HG03175 (cell line): ENCODE data around the gene UIMC1.

ENCODE experiments used
- ATAC-seq: cut with Tn5 transposase; IDR thresholded peaks from one replicate; pipeline ENCODE4 v1.9.1; 2021; ENCODE audit warnings: mild to moderate bottlenecking, moderate library complexity; ENCODE audit not compliant: unreplicated experiment

The UIMC1 gene

DNA sequence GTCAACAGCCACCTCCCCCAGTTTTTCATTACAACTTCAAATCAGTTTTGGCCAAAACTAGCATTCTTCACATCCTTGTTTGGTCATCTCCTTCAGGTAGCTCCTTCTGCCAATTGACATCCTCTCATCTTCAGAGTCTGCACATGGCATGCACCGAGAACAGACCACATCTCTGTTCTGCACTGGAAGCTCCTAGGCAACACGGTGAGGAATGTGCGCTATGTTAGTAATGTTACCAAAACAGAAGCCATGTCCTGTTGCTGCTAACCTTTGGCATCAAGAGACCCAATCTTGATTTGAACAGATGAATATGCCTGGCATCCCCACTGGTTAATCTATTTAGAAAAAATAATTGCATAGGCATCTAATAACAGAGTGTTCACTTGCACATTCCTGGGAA, 102.3 kb downstream of the UIMC1 start:
- ATAC-seq: no peak

DNA sequence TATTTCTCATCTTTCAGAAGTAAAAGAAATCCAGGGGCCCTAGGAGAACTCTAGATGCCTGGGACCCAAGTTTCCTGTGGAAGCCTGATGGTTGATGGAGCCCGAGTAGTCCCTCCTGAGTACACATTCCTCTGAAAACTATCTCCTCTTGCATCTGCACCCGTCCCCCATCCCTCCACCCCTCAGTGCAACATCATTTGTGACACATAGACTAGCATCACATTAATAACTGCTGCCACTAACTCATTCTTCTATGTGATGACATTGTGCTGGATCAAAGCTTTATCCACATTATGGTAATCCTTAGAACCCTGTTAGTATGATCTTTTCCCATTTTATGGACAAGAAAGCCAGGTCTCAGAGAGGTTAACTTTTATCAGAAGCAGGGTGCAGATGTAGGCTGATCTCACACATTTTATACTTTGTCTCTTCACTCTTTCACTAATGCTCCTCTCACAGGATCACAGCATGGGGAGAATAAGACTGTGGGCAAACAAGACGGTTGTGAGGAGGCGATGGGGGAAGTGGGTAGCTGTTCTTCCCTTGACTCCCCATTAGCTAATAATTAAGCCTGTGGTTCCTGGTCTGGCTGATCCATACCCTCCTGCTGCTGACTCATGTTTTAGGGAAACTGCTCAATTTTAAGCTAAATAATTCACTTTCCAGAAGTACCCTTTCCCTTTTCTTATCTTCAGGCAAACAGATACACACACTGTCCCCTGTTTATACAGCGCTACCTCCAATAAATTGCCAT, 103.5 kb downstream of the UIMC1 start:
- no peak for ATAC-seq

DNA sequence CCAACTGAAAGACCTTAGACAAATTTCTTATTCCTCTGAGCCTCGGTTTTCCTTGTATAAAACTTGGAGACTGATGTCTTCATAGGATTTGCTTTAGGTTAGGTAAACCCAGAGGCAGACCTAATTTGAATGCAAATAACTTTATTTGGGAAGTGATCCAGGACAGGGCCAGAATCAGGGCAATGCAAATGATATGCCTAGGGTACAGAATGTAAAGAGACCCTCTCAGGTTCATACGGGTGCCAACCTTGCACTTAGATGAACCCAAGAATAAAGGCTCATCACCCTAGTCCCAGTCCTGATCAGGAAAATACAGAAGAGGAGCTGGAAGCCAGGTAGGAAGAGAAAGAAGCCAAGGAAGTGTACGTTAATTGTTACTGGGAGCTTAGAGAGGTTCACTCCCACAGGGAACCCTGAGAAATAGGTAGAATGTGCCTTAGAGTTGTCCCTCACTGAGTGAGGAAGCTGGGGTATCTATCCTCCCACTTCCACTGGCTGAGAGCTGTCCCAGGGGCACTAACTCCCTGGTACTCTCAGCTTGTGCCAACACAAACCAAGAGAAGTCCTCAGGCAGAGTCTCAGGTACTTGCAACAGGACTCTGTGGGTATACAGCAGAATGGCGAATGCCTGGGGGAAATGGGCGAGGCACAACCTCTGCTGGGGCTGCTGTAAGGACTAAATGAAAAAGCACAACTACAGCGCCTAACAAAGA, 104.3 kb downstream of the UIMC1 start:
- ATAC-seq: no peak

DNA sequence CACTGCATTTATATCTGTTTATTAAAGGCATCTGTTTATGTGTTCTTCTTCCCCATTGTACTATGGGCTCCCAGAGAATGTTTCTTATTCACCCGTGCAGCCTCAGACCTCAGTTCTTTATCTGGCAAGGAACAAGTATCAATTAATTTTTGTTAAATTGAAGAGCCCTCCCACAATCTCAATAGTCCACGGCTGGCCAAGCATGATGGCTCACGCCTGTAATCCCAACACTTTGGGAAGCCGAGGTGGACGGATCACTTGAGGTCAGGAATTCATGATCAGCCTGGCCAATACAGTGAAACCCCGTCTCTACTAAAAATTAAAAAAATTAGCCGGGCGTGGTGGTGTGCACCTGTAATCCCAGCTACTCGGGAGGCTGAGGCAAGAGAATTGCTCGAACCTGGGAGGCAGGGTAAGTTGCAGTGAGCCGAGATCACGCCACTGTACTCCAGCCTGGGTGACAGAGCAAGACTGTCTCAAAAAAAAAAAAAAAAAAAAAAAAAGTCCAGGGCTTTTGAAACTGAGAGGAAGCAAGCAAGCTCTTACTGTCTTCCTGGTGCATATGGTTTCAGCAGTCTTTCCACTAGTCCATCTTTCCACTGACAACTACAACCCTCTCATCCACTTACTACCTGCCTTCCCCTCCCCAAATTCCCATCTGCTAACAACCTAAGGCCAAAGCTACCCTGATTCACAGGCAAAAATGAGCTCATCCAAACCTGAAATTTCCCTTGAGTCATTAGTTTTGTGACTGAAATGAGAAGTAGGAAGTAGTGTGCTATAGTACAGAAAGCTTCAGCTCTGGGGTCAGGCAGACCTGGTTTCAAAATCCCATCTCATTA, 105.1 kb downstream of the UIMC1 start:
- no peak for ATAC-seq

DNA sequence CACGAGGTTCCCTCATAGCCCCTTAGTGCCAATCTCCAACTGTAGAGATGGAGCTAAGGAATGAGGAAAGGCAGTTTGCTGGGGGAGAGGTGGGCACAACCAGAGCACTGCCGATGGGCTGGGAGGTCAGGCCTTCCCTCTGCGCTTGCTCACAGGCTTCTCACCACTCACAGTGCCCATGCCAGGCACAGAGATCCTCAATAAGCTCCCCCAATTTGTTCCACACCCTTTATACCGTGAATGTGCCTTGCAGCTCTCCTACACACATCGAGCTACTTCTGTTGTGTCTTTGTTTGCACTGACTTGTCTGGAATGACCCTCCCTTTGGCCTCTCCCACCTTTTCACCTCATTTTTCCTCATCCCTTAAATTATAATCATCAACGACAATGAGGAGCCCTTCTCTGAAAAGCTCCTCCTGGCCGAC, 105.8 kb downstream of the UIMC1 start:
- ATAC-seq: no peak

DNA sequence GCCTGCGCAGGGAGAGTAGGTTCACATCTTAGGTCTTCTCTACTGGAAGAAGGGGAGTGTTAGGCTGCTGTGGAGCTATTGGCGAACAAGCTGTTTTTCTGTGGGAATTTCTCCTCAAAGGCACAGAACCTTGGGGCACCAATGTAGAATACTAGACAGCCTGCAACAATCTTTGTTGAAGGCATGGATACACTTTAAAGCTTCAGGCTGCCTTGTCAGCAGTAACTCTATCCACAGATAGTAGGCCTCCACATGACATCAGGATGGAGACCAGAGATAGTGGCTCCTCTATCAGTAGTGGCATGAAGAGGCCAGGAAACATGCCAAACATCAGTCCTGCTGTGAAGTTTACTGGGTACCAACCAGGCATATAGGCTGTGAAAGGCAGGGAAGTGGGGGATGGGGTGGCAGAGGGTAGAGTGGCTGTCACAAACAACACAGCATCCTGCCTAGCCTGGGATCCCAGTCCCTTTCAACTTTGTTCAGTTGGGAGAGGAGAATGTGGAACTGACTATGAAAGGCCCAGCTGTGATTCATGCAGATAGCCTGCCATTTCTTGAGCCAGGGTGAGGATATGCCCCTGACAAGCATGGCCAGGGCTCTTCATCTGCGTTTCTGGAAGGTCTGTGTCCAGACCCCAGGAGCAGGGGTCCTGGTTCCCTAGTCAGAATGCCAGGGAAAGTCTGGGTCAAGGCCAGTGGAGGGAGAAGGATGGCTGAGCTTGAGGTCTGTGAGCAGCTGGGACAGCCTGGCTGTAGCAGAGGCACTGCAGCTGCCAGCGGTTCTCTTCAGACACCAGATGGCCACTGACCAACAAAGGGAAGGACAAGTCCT, 106.4 kb downstream of the UIMC1 start:
- no peak for ATAC-seq

DNA sequence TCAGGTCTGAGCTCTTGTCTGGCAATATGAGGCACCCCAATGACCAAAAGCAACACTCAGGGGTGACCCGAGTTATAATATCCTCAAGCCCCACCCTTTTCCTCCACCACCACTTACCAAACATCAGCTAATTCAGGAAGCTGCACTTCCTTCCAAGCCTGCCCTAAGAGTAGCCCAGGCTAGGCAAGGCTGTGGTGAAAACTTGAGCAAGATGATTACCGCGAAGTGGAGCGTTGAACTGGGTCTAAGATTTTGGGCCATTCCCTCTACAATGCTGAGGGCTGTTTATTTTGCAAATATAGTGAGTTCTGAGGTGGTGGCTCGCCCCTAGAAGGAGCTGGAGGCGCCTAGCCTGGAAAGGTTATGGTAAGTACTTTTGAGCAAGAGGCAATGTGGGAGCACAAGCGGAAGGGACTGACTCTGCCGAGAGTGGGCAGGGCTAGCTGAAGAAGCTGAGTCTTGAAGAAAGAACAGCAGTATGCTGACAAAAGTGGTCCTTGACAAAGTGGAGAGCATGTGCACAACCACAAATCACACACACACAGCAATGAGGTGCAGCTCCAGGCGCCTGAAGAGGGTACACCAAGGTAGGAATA, 107.2 kb downstream of the UIMC1 start, which contains the start of gene HK3:
Gene HK3 (minus strand): TSS at position 51 of the 596 bp plus-strand sequence. CDS start 3,187 bp downstream, outside the sequence.
- ATAC-seq: no peak

DNA sequence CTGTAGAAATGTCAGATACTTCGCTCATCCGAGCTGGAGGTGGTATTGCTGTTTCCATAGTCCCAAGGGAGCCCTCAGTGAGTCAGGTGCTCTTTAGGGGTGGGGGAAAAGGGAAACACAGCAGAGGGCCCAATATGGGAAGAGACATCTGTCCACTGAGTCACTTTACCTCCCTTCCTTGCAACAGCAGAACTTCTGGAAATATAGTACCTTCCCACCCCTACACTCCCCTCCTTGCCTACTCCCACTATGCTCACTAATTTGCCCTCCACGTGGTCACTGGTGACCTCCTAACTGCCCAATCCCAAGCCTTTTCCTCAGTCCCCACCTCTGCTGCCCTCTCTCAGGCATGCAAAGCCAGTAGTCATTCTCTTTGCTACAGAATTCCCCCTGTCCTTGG, 109.3 kb downstream of the UIMC1 start:
- ATAC-seq: no peak

DNA sequence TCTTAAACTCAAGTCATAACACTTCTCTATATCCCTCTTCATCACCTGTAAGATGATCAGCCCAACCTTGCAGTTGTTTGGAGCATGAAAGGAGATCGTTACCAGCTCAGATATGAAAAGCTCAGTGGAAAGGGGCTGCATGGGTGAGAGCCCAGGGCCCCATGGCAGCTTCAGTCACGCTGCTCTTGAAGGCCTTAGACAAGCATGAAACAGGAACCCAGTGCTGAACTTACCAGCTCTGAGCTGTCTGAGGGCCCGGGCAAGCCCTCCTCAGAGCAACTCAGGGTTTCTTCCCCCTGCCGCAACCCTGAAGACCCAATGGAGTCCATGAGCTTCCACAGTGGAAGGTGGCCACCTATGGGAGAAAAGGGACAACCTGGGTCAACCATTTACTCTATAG, 110.7 kb downstream of the UIMC1 start:
- ATAC-seq: no peak

DNA sequence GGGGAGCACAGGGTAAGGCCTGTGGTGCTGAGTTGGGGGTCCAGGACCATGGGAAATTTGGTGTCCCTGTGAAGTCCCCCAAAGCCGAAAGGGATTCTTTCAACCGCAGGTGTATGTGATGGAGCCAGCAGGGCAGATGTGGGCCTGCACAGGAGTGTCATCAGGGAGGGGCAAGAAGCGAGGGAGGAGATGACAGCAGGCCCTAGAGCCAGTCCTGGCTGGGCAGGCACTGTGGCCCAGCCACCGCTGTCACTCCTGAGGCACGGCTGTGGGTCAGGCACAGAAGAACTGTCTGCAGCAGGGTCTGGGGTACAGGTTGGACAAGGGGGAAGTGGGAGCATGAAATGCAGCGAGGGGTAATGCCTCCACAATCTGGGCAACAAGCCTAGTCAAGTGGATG, 112.3 kb downstream of the UIMC1 start:
- ATAC-seq: no peak

DNA sequence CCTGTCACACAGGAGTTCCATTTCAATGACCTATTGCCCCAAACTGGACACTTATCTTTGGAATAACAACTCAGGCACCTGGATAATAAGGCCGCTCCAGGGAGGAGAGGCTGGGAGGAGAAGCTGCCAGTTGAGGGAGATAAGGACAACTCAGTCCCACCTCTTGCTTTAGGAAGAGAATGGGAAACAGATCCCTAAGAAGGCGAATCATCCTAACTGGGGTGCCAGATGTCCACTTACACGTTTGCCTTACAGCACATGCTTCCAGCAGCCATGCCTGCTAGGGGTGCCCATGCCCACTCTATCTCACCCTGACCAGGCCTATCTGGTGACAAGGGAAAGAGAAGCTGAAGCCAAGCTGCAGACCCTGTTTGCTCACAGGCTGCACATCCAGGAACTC, 113.9 kb downstream of the UIMC1 start:
- no peak for ATAC-seq

DNA sequence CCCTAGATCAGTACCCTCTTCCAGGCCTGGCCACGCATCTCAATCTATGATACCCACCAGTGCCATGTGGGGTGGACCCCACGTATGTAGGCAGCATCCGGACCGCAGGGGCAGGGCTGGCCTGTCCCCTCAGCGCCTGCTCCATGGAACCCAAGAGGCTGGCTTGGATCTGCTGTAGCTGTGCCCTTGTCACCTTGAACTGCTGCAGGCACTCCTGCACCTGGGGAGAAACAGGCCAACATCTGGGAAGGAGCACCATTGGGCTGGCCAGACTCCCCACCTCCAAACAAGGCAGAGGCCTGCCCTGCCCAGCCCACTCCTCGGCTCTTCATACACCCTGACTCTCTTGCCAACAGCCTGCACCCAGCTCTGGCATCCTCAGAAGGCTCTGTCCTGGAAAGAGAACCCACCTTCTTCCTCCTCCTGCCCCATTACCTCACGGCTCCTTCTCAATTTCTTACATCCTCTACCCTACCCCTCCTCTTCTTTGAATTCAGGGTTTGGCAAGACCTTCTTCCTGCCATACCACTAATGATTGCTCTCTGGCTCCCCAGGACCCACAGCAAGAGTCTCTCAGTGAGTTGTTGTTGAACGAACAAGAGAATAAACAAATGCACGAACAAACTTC, 115.1 kb downstream of the UIMC1 start:
- no peak for ATAC-seq

DNA sequence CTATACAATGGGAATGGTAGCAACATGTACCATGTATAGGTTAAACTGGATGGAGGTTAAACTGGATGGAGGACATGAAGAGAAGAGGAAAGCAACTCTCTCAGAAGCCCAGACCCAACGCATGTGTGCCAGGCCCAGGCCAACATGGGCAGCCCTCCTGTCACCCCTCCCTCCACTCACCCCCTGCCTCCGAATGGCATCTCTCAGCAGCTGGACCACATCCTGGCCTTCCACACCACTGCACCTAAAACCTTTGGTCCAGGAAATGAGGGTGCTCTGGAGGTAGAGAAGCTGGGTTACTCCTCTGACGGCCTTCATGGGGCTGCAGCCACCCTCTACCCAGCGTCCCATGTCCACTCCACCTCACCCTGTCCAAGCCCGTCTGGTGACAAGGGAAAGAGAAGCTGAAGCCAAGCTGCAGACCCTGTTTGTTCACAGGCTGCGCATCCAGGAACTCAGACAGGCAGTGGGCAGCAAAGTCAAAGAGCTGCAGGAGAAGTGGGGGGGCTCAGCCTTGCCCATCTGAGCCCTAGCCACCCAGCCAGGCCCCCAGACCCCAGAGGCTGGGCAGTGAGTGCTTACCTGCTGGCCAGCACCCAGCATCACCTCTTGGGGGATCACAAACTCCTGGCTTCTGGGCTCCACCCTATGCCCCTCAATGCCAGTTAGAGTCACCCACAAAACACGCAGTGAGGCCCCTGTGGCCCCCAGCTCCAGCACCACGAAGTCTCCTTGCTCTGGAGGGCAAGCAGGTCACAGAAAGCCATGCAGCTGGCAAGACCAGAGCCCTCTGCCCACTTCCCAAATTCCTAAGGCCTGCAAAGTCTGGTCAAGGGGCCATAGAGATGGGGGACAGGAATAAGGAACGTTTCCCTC, 115.9 kb downstream of the UIMC1 start:
- no peak for ATAC-seq

DNA sequence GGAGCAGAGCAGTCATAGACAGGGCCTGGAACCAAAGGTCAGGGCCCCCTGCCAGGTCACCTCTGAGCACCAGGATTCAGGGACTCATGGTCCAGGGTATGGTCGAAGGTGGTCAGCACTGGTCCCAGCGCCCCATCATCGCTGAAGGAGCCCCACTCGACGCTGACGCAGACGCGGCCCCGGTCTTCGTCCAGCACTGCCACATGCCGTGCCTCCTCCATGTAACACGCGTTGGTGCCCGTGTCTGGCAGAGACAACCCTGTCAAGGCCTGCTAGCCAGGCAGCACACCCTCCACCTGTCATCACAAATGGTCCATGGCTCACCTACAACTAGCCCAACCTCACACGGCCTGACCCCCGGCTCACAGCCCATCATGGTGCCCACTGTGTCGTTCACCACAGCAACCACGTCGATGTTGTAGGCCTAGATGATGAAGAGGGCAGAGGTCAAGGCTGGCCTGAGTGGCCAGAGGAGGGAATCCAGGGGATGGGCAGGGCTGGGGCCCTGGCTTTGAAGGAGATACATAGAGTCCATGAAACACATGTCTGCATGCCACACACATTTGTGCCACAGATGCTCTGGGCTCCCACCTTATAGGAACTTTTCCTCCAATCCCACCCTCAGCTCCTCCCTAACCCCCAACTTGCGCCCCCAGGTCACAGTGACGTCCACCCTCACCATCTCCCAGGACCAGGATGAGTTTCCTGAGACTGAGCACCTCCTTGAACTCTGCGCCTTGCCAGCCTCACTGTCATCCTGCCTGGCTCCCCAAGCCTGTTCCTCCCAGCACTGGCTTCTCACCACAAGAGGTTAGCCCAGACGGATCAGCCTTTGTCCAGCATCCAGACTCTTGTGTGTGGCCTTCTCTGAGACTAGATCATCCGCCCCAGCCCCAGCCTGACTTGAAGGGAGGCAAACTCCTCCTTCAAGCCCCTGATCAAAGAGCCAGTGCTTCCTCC, 117.0 kb downstream of the UIMC1 start:
- no peak for ATAC-seq

DNA sequence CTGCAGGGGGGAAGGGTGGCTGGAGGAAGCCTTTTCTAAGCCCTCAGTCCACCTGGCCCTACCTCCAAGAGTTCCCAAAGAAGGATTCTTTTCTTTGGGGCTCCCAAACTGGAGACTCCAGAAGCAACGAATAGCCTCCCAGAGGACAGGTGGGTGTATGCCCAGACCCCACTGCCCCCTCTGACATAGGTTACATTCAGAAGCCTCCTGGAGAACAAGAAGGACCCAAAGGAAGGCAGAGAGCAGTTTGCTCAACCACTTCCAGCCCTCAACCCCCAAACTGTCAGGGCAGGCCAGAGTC, 117.8 kb downstream of the UIMC1 start:
- ATAC-seq: no peak

DNA sequence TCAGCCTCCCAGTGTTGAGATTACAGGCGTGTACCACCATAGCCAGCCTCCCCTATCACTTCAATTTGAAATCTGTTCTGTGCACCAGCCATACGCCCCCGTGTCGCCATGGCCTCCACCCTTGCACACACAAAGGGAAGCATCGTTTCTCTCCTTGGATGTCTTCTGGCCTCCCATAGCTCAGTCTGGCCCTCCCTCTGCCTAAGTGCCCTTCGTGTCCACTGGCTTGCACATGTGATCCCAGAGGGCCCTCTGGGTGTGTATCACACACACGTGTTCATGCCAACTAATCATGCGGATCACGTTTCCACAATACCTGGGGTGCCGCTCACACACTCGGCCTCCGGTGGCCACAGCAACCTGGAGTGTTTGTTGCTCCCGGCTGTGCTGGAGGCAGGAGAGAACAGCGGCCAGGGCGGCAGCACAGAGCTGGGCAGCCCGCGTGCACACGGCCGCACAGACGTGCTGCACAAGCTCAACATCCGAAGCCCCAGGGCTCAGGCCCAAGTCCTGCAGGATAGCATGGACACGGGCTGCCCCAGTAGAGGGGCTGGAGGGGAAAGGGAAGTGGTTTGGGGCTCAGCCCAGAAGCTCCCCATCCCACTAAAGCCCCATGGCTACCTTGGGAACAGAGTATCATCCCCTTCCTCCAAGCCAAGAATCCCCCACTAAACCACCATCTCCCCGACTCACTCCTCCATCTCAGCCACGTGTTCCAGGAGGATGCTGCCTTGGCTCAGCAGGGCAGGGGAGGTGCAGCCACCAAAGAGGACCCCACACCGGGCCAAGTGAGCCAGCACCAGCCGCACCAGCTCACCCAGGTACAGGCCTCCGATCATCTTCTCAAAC, 118.3 kb downstream of the UIMC1 start:
- ATAC-seq: no peak

DNA sequence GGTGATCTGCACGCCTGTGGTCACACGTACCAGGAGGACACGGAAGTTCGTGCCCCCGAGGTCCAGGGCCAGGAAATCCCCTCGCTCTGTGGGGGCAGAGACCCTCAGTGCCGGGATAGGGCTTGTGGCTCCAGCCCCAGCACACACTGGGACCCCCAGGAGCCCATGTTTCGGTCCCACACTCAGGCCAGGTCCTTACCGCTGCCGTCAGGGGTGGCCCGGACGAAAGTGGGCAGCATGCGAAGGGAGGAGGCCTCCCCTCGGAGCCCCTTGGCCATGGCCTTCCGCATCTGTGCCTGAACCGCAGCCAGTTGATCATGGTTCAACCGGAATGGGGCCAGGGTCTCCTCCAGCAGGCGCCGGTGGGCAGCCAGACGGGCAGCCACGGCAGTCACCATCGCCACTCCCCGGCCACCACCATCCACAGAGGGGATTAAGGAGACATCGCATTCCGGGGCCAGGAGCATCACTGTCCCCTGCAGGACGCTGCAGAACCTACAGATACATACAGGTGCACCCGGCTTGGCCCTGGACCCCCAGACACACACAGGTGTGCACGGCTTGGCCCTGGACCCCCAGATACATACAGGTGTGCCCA, 119.2 kb downstream of the UIMC1 start:
- no peak for ATAC-seq
